Uterus (tissue), 2 donors: ENCODE data around the gene SH3RF3.

Experiments
- CTCF ChIP-seq, 4 experiments: fragments of 200-600 bp in 2 of 4; fragments of 450-650 bp in 2 of 4; sonication (generic) in 2 of 4; IDR thresholded peaks; one replicate each; pipeline ENCODE4 v1.5.1; 2016 to 2019; ENCODE audit warnings: antibody characterized with exemption in 4 of 4, mild to moderate bottlenecking in 2 of 4, moderate library complexity in 1 of 4
- POLR2A ChIP-seq, 2 donors: fragments of 450-650 bp; IDR thresholded peaks; one replicate each; pipeline ENCODE4 v1.6.1; 2016; ENCODE audit warnings: antibody characterized with exemption in 2 of 2, mild to moderate bottlenecking in 1 of 2, moderate library complexity in 1 of 2

- TF ChIP-seq CTCF (IDR thresholded peaks at IDR 0.05) (no peak), POLR2A (IDR thresholded peaks at IDR 0.05) (no peak)
These were observed 140.9 kb downstream of the SH3RF3 start for GRCh38 chr2:109269706-109270504.
